IMR-90 (cell line): ENCODE data around the gene ANKDD1B. TPM values are rescaled to one million over a fixed set of nuclear protein-coding genes. Genes with fewer than 3 reads are reported as not detected.

Source experiments
- ATAC-seq: fragments of 200-7000 bp; cut with Tn5 transposase; 2 replicates; pipeline ENCODE4 v1.9.1; 2020; ENCODE audit warnings: low read depth, mild to moderate bottlenecking, moderate library complexity
- BruUV-seq: library from RNA; stranded (reverse); fragments of 400-500 nt; replicated peaks from 2 replicates; lab custom pipeline; 2021; lab: Mats Ljungman, UMichigan
- CTCF ChIA-PET: fragments of 300-600 bp; formaldehyde crosslinking; extraction: SDS; loops from one replicate; lab custom pipeline; 2021; ENCODE audit warnings: antibody characterized with exemption; lab: Yijun Ruan, JAX
- POLR2A ChIA-PET: fragments of 300-600 bp; sonication (Branson Sonifier 250); formaldehyde crosslinking; loops from one replicate; lab custom pipeline; 2022; ENCODE audit warnings: antibody characterized with exemption; ENCODE audit not compliant: unreplicated experiment; lab: Charles Lee
- DNase-seq: peaks from one replicate; pipeline ENCODE4 v3.0.0; 2013
- H2AFZ ChIP-seq: replicated peaks from 2 replicates; pipeline ENCODE3; 2013; ENCODE audit warnings: low read length, mild to moderate bottlenecking; ENCODE audit not compliant: poor library complexity
- H2AK5ac ChIP-seq: 2 replicates; pipeline ENCODE4 v1.6.1; 2013; ENCODE audit warnings: low read depth, low read length, inconsistent platforms
- H2AK9ac ChIP-seq: replicated peaks from 2 replicates; pipeline ENCODE3; 2013; ENCODE audit warnings: mild to moderate bottlenecking, low read depth, low read length, moderate library complexity; ENCODE audit not compliant: poor library complexity
- H2BK120ac ChIP-seq: 2 replicates; pipeline ENCODE4 v1.6.1; 2013; ENCODE audit warnings: low read depth, low read length, inconsistent platforms
- H2BK15ac ChIP-seq: 3 replicates; pipeline ENCODE4 v1.6.1; 2013; ENCODE audit warnings: low read depth, low read length, inconsistent platforms
- H2BK20ac ChIP-seq: 2 replicates; pipeline ENCODE4 v1.6.1; 2013; ENCODE audit warnings: low read depth, mild to moderate bottlenecking, inconsistent platforms, low read length, moderate library complexity
- H2BK5ac ChIP-seq: 2 replicates; pipeline ENCODE4 v1.6.1; 2013; ENCODE audit warnings: mild to moderate bottlenecking, low read depth, low read length, inconsistent platforms; ENCODE audit not compliant: poor library complexity, severe bottlenecking
- H3K14ac ChIP-seq: replicated peaks from 2 replicates; pipeline ENCODE4 v1.6.1; 2013; ENCODE audit warnings: low read depth, low read length, inconsistent platforms
- H3K18ac ChIP-seq: 2 replicates; pipeline ENCODE4 v1.6.1; 2013; ENCODE audit warnings: low read depth, low read length, control low read depth
- H3K23ac ChIP-seq: 2 replicates; pipeline ENCODE4 v1.6.1; 2013; ENCODE audit warnings: low read depth, low read length, inconsistent platforms
- H3K27ac ChIP-seq: 2 replicates; pipeline ENCODE4 v1.5.1; 2013; ENCODE audit warnings: mild to moderate bottlenecking, control low read depth, low read length; ENCODE audit not compliant: insufficient read depth
- H3K27me3 ChIP-seq: 2 replicates; pipeline ENCODE4 v1.6.1; 2013; ENCODE audit warnings: low read length; ENCODE audit not compliant: control insufficient read depth, insufficient read depth
- H3K36me3 ChIP-seq: 2 replicates; pipeline ENCODE4 v1.6.1; 2013; ENCODE audit warnings: low read length, mixed read lengths; ENCODE audit not compliant: control insufficient read depth, insufficient read depth
- H3K4ac ChIP-seq: 2 replicates; pipeline ENCODE4 v1.6.1; 2013; ENCODE audit warnings: low read depth, low read length, inconsistent platforms
- H3K4me1 ChIP-seq: 2 replicates; pipeline ENCODE4 v1.6.1; 2013; ENCODE audit warnings: low read length, mixed read lengths; ENCODE audit not compliant: control insufficient read depth, insufficient read depth
- H3K4me2 ChIP-seq: 2 replicates; pipeline ENCODE4 v1.6.1; 2013; ENCODE audit warnings: low read depth, mild to moderate bottlenecking, control low read depth, low read length, moderate library complexity
- H3K4me3 ChIP-seq: 2 replicates; pipeline ENCODE4 v1.5.1; 2013; ENCODE audit warnings: low read depth, mild to moderate bottlenecking, control low read depth, low read length, moderate library complexity; ENCODE audit not compliant: insufficient read depth
- H3K56ac ChIP-seq: 2 replicates; pipeline ENCODE4 v1.6.1; 2013; ENCODE audit warnings: low read length, inconsistent platforms; ENCODE audit not compliant: insufficient read depth; ENCODE audit errors: extremely low read depth
- H3K79me1 ChIP-seq, 2 experiments: 2 replicates each; pipeline ENCODE4 v1.6.1; 2013; ENCODE audit warnings: low read length in 2 of 2, inconsistent platforms in 1 of 2, low read depth in 1 of 2
- H3K9ac ChIP-seq: 2 replicates; pipeline ENCODE4 v1.6.1; 2013; ENCODE audit warnings: low read depth, low read length, control low read depth
- H3K9me1 ChIP-seq: 2 replicates; pipeline ENCODE4 v1.6.1; 2013; ENCODE audit warnings: low read length, inconsistent platforms; ENCODE audit not compliant: insufficient read depth
- H3K9me3 ChIP-seq: 2 replicates; pipeline ENCODE4 v1.6.1; 2013; ENCODE audit warnings: low read length; ENCODE audit not compliant: control insufficient read depth, insufficient read depth
- H4K20me1 ChIP-seq: 2 replicates; pipeline ENCODE4 v1.6.1; 2013; ENCODE audit warnings: low read length, inconsistent platforms; ENCODE audit not compliant: insufficient read depth
- H4K5ac ChIP-seq: 2 replicates; pipeline ENCODE4 v1.6.1; 2013; ENCODE audit warnings: mild to moderate bottlenecking, low read depth, low read length, control low read depth
- H4K8ac ChIP-seq, 2 experiments: 2 replicates each; pipeline ENCODE4 v1.6.1; 2013; ENCODE audit warnings: low read depth in 2 of 2, low read length in 2 of 2, control low read depth in 1 of 2, inconsistent platforms in 1 of 2
- H4K91ac ChIP-seq: 2 replicates; pipeline ENCODE4 v1.6.1; 2013; ENCODE audit warnings: low read depth, low read length, inconsistent platforms; ENCODE audit not compliant: insufficient read depth
- BHLHE40 ChIP-seq: fragments of 150-350 bp; IDR thresholded peaks from 2 replicates; pipeline ENCODE4 v1.6.1; 2016; ENCODE audit warnings: mild to moderate bottlenecking, low read depth, low read length
- CHD1 ChIP-seq: IDR thresholded peaks from 2 replicates; pipeline ENCODE4 v1.6.1; 2012; ENCODE audit warnings: low read depth, low read length, improper control_type of control experiment
- FOS ChIP-seq: fragments of 150-350 bp; IDR thresholded peaks from 2 replicates; pipeline ENCODE4 v1.6.1; 2016; ENCODE audit warnings: low read depth, low read length
- MAFK ChIP-seq: IDR thresholded peaks from 2 replicates; pipeline ENCODE4 v1.6.1; 2012; ENCODE audit warnings: low read depth, low read length, improper control_type of control experiment
- MAZ ChIP-seq: IDR thresholded peaks from 2 replicates; pipeline ENCODE4 v1.6.1; 2012; ENCODE audit warnings: low read depth, mild to moderate bottlenecking, low read length, improper control_type of control experiment, moderate library complexity, borderline replicate concordance
- NFE2L2 ChIP-seq: fragments of 150-350 bp; IDR thresholded peaks from 2 replicates; pipeline ENCODE4 v1.6.1; 2016; ENCODE audit warnings: low read depth, mild to moderate bottlenecking, low read length
- RAD21 ChIP-seq: IDR thresholded peaks from 2 replicates; pipeline ENCODE4 v1.6.1; 2012; ENCODE audit warnings: low read length, improper control_type of control experiment
- RFX5 ChIP-seq: IDR thresholded peaks from 2 replicates; pipeline ENCODE4 v1.8.0; 2012; ENCODE audit warnings: low read depth, mild to moderate bottlenecking, low read length, moderate library complexity
- dilution Hi-C: fragments of 300-500 bp; cut with HindIII; formaldehyde crosslinking; loops from one replicate; pipeline ENCODE4 v1.14.3; 2018; ENCODE audit warnings: low sequenced_read_pairs; ENCODE audit not compliant: unreplicated experiment
- in situ Hi-C: fragments of 300-500 bp; cut with MboI; formaldehyde crosslinking; loops from 3 replicates; pipeline ENCODE4 v1.14.3; 2019; ENCODE audit warnings: low sequenced_read_pairs, inconsistent platforms, mixed read lengths
- intact Hi-C: fragments of 100-400 bp; cut with micrococcal nuclease; formaldehyde crosslinking; loops from 2 replicates; pipeline ENCODE4 v1.10.0; 2022
- polyA plus RNA-seq, 3 experiments: library from polyadenylated mRNA; depleted of rRNA; stranded (reverse); fragments of >200 nt; gene quantifications; 2 replicates each; pipeline ENCODE4 v1.2.3, GENCODE V29; 2012; ENCODE audit warnings: low replicate concordance in 1 of 3
- total RNA-seq: library from RNA; depleted of rRNA; stranded (reverse); fragments of >200 nt; gene quantifications from 2 replicates; pipeline ENCODE4 v1.2.3, GENCODE V29; 2012
- TF ChIP-seq, protein P1 (sequence below): conservative IDR thresholded peaks from 2 replicates; pipeline ENCODE4 v1.5.1; 2012; ENCODE audit warnings: mild to moderate bottlenecking, low read depth, low read length, improper control_type of control experiment

The ANKDD1B gene
- total and polyA plus RNA-seq, 2 of the 4 experiments (the other 2 are of a cell fraction), result 0.24 TPM; not detected in 1

DNA sequence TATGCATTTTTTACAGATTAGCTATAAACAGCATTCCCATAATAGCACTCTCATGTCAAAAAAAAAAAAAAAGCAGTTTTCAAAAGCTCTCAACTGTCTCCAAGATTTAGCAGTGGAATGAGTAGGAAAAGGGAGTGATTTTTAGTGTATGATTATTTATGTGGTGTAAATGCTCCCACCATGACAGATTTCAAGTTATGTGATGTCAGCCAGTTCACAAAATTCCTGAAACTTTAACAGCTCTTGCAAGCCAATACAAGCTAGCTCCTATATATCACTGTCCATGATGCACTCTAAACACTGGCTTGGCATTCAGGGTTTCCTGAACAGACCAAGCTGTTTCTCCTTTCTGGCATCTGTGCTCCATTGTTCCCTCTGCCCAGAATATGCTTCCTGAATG lies 7.9 kb upstream of the ANKDD1B start:
- ATAC-seq, result peak; percentile 53
- H3K4me2 ChIP-seq, result peak overlapping the region; percentile 66

More for the DNA sequence above, 7.9 kb upstream of the ANKDD1B start:
- peak overlapping the region; percentile 75 for H2BK20ac ChIP-seq
- H3K9me3 ChIP-seq, result no peaks in the 10 kb centered on the region
- H4K91ac ChIP-seq, result peak overlapping the region; percentile 14; the same call in 1 of the 2 replicates
- H2AK5ac ChIP-seq, result no peak overlapping the region
- H3K4me1 ChIP-seq, result peaks cover 13% of the 10 kb centered on the region
- dilution Hi-C loops, result no loop called here
- H3K23ac ChIP-seq, result peak overlapping the region; percentile 22; the same call in 1 of the 2 replicates
- peak overlapping the region in 1 of 2 experiments; percentile 41; a peak in 1 of 4 replicates for H4K8ac ChIP-seq
- no peak overlapping the region for H3K4me3 ChIP-seq
- no peak for TF ChIP-seq FOS
- TF ChIP-seq NFE2L2, result no peak
- no peak for TF ChIP-seq MAZ
- TF ChIP-seq, protein P1, sequence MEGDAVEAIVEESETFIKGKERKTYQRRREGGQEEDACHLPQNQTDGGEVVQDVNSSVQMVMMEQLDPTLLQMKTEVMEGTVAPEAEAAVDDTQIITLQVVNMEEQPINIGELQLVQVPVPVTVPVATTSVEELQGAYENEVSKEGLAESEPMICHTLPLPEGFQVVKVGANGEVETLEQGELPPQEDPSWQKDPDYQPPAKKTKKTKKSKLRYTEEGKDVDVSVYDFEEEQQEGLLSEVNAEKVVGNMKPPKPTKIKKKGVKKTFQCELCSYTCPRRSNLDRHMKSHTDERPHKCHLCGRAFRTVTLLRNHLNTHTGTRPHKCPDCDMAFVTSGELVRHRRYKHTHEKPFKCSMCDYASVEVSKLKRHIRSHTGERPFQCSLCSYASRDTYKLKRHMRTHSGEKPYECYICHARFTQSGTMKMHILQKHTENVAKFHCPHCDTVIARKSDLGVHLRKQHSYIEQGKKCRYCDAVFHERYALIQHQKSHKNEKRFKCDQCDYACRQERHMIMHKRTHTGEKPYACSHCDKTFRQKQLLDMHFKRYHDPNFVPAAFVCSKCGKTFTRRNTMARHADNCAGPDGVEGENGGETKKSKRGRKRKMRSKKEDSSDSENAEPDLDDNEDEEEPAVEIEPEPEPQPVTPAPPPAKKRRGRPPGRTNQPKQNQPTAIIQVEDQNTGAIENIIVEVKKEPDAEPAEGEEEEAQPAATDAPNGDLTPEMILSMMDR, result no peak
- TF ChIP-seq RFX5, result no peak
- no peak for TF ChIP-seq BHLHE40
- no peak for TF ChIP-seq RAD21
- no peak for TF ChIP-seq MAFK
- TF ChIP-seq CHD1, result no peak
- no peak overlapping the region for H3K56ac ChIP-seq
- peak; percentile 88 for DNase-seq
- POLR2A ChIA-PET, result interaction anchor here (0.5 to 0.6 kb wide), 2 partner anchors 1286 to 1649 kb away, joined by 3 read pairs; no protein-coding TSS in a partner anchor
- no peaks in the 10 kb centered on the region for H3K27me3 ChIP-seq
- no peak overlapping the region for H2AK9ac ChIP-seq
- H2BK15ac ChIP-seq, result 0 out of 3 replicates have a peak overlapping the region, but pooled peaks have one; percentile 2
- H3K4ac ChIP-seq, result peak overlapping the region; percentile 80
- H3K36me3 ChIP-seq, result no peaks in the 10 kb centered on the region
- H3K79me1 ChIP-seq, result peaks cover 4 to 15% of the 10 kb centered on the region in 2 experiments; a peak in 2 of 4 replicates
- in situ Hi-C loops, result no loop called here
- no peak overlapping the region for H3K27ac ChIP-seq
- no peak overlapping the region for H3K9ac ChIP-seq
- peak overlapping the region; percentile 68 for H3K14ac ChIP-seq
- BruUV-seq, result no TSS peak
- 0 out of 2 replicates have a peak, but pooled peaks cover 6% of the 10 kb centered on the region for H3K9me1 ChIP-seq
- no peaks in the 10 kb centered on the region for H4K20me1 ChIP-seq
- H2AFZ ChIP-seq, result no peak overlapping the region
- H2BK120ac ChIP-seq, result peak overlapping the region; percentile 51
- CTCF ChIA-PET, result no interaction called here
- peak overlapping the region; percentile 88; the same call in 1 of the 2 replicates for H3K18ac ChIP-seq
- H4K5ac ChIP-seq, result peak overlapping the region; percentile 82; the same call in 1 of the 2 replicates
- intact Hi-C loops, result loop anchor here (5.0 to 10.0 kb wide), 2 partner anchors 79 to 369 kb away; partner anchors contain the start of gene ANKRD31
- H2BK5ac ChIP-seq, result peak overlapping the region; percentile 70
